GM23248 (cell line): ENCODE measurements around the gene DKC1. TPM values are rescaled to one million over a fixed set of nuclear protein-coding genes. Genes with fewer than 3 reads are reported as not detected.

ENCODE experiments used
- DNase-seq: peaks from one replicate; pipeline ENCODE4 v3.0.0-alpha.2; 2015
- H2AFZ ChIP-seq: fragments of 200-600 bp; sonication (generic); 2 replicates; pipeline ENCODE4 v1.6.1; 2016; ENCODE audit warnings: antibody characterized with exemption
- H3F3A ChIP-seq: fragments of 200-600 bp; sonication (generic); 2 replicates; pipeline ENCODE4 v1.6.1; 2016; ENCODE audit warnings: mild to moderate bottlenecking, antibody characterized with exemption, mixed run types; ENCODE audit not compliant: insufficient read depth
- H3K27ac ChIP-seq: fragments of 200-600 bp; sonication (generic); 2 replicates; pipeline ENCODE4 v1.5.1; 2016; ENCODE audit warnings: mild to moderate bottlenecking
- H3K27me3 ChIP-seq: fragments of 200-600 bp; sonication (generic); replicated peaks from 2 replicates; pipeline ENCODE4 v1.6.1; 2016; ENCODE audit warnings: mild to moderate bottlenecking; ENCODE audit not compliant: insufficient read depth
- H3K36me3 ChIP-seq: fragments of 200-600 bp; sonication (generic); 2 replicates; pipeline ENCODE4 v1.6.1; 2016; ENCODE audit warnings: low read depth, mild to moderate bottlenecking
- H3K4me1 ChIP-seq: fragments of 200-600 bp; sonication (generic); 2 replicates; pipeline ENCODE4 v1.6.1; 2016; ENCODE audit warnings: mild to moderate bottlenecking; ENCODE audit not compliant: insufficient read depth
- H3K4me2 ChIP-seq: fragments of 200-600 bp; sonication (generic); one replicate; pipeline ENCODE4 v1.6.1; 2016; ENCODE audit warnings: mild to moderate bottlenecking; ENCODE audit not compliant: unreplicated experiment
- H3K4me3 ChIP-seq: fragments of 200-600 bp; sonication (generic); 2 replicates; pipeline ENCODE4 v1.5.1; 2016; ENCODE audit warnings: mild to moderate bottlenecking
- H3K79me2 ChIP-seq: fragments of 200-600 bp; sonication (generic); 2 replicates; pipeline ENCODE4 v1.6.1; 2016; ENCODE audit warnings: mild to moderate bottlenecking; ENCODE audit not compliant: insufficient read depth
- H3K9ac ChIP-seq: fragments of 200-600 bp; sonication (generic); 2 replicates; pipeline ENCODE4 v1.6.1; 2016; ENCODE audit warnings: mild to moderate bottlenecking
- H3K9me2 ChIP-seq: fragments of 200-600 bp; sonication (generic); 2 replicates; pipeline ENCODE4 v1.6.1; 2016; ENCODE audit warnings: mixed run types, mild to moderate bottlenecking, moderate library complexity; ENCODE audit not compliant: insufficient read depth
- H3K9me3 ChIP-seq: fragments of 200-600 bp; sonication (generic); one replicate; pipeline ENCODE4 v1.6.1; 2017; ENCODE audit warnings: low read depth
- H4K20me1 ChIP-seq: fragments of 200-600 bp; sonication (generic); 2 replicates; pipeline ENCODE4 v1.6.0; 2016; ENCODE audit not compliant: insufficient read depth
- EZH2 ChIP-seq: fragments of 200-600 bp; sonication (generic); IDR thresholded peaks from 2 replicates; pipeline ENCODE4 v1.6.1; 2018; ENCODE audit warnings: antibody characterized with exemption, mild to moderate bottlenecking; ENCODE audit not compliant: insufficient read depth, poor library complexity, severe bottlenecking
- EZH2phosphoT487 ChIP-seq: fragments of 200-600 bp; sonication (generic); IDR thresholded peaks from 2 replicates; pipeline ENCODE4 v1.6.1; 2018; ENCODE audit warnings: antibody characterized with exemption, moderate library complexity, mild to moderate bottlenecking, low read depth; ENCODE audit not compliant: insufficient read depth
- WGBS, 2 experiments: methylation state at CpG; one replicate each; pipeline ENCODE4 v1.1.6; 2015 to 2017; ENCODE audit warnings: low lambda C conversion rate in 2 of 2, low coverage in 1 of 2; ENCODE audit errors: missing lambda C conversion rate in 2 of 2; 5-methylcytosine and 5-hydroxymethylcytosine counted together
- in situ Hi-C: fragments of 300-500 bp; cut with MboI; formaldehyde crosslinking; loops from 2 replicates; pipeline ENCODE4 v1.15.0; 2020
- polyA plus RNA-seq: library from polyadenylated mRNA; unstranded; fragments of >200 nt; fragmentation: Nextera tagmentation; extraction: Ambion mirVana; gene quantifications from 2 replicates; pipeline ENCODE4 v1.2.1, GENCODE V29; 2016
- total RNA-seq: library from RNA; depleted of rRNA; stranded (reverse); fragments of >200 nt; shearing (Covaris generic); gene quantifications from 2 replicates; pipeline ENCODE4 v1.2.3, GENCODE V29; 2014

Gene DKC1
- total and polyA plus RNA-seq, 2 experiments from 2014 or later = 40.1 to 42.9 TPM

GRCh38 chrX:154729439-154729838 is 33.2 kb upstream of the DKC1 start:
- Histone ChIP-seq H3K27me3 (no peaks in the 10 kb centered on the region), H3K4me2 (peak overlapping the region; percentile 28), H3K9me3 (no peaks in the 10 kb centered on the region), H3K79me2 (no peaks in the 10 kb centered on the region), H3K4me3 (no peak overlapping the region), H3K9me2 (no peaks in the 10 kb centered on the region), H2AFZ (no peak overlapping the region), H3K36me3 (no peaks in the 10 kb centered on the region), H3K27ac (peak overlapping the region; percentile 15; the same call in 1 of the 2 replicates), H3K4me1 (peaks cover 60% of the 10 kb centered on the region), H3K9ac (no peak overlapping the region), H3F3A (peaks cover 56% of the 10 kb centered on the region), H4K20me1 (no peaks in the 10 kb centered on the region)
- 55 to 63% methylated on average over 3 of the region's 3 CpGs for WGBS, 2 experiments
- no peak for TF ChIP-seq EZH2
- no peak for TF ChIP-seq EZH2phosphoT487
- peak; percentile 34 for DNase-seq
- in situ Hi-C loops = no loop called here

GRCh38 chrX:154730253-154730891 is 32.3 kb upstream of the DKC1 start:
- no peaks in the 10 kb centered on the region for H3K9me3 ChIP-seq
- peak overlapping the region; percentile 15; the same call in 1 of the 2 replicates for H3K27ac ChIP-seq
- DNase-seq = peak; percentile 72
- no peaks in the 10 kb centered on the region for H3K27me3 ChIP-seq
- peaks cover 69% of the 10 kb centered on the region for H3K4me1 ChIP-seq
- H3K9ac ChIP-seq = no peak overlapping the region
- no peak overlapping the region for H2AFZ ChIP-seq
- TF ChIP-seq EZH2phosphoT487 = no peak
- TF ChIP-seq EZH2 = no peak
- H3K79me2 ChIP-seq = no peaks in the 10 kb centered on the region
- in situ Hi-C loops = no loop called here
- peaks cover 65% of the 10 kb centered on the region for H3F3A ChIP-seq
- peak overlapping the region; percentile 42 for H3K4me2 ChIP-seq
- H3K36me3 ChIP-seq = no peaks in the 10 kb centered on the region
- H3K4me3 ChIP-seq = no peak overlapping the region
- WGBS, 2 experiments = 31 to 43% methylated on average over 5 to 6 of the region's 6 CpGs
- H4K20me1 ChIP-seq = no peaks in the 10 kb centered on the region
- H3K9me2 ChIP-seq = no peaks in the 10 kb centered on the region

- Histone ChIP-seq H3K4me3 (no peak overlapping the region), H3K9me3 (no peaks in the 10 kb centered on the region), H3F3A (peaks cover 67% of the 10 kb centered on the region), H3K27me3 (no peaks in the 10 kb centered on the region), H4K20me1 (no peaks in the 10 kb centered on the region), H3K4me2 (no peak overlapping the region), H3K9me2 (no peaks in the 10 kb centered on the region), H2AFZ (no peak overlapping the region), H3K79me2 (no peaks in the 10 kb centered on the region), H3K36me3 (no peaks in the 10 kb centered on the region), H3K27ac (no peak overlapping the region), H3K4me1 (peaks cover 77% of the 10 kb centered on the region), H3K9ac (no peak overlapping the region)
- 96 to 98% methylated on average over 5 of the region's 5 CpGs for WGBS, 2 experiments
- no peak for DNase-seq
- TF ChIP-seq EZH2 (no peak), EZH2phosphoT487 (no peak)
- in situ Hi-C loops = no loop called here
Observed at GRCh38 chrX:154731184-154731583, 31.5 kb upstream of the DKC1 start.

GRCh38 chrX:154731881-154732280 is 30.8 kb upstream of the DKC1 start:
- in situ Hi-C loops = no loop called here
- H3K9me2 ChIP-seq = no peaks in the 10 kb centered on the region
- TF ChIP-seq EZH2phosphoT487 (no peak), EZH2 (no peak)
- H3K9ac ChIP-seq = no peak overlapping the region
- no peak overlapping the region for H3K27ac ChIP-seq
- H3K79me2 ChIP-seq = no peaks in the 10 kb centered on the region
- H3K4me1 ChIP-seq = peaks cover 82% of the 10 kb centered on the region
- no peaks in the 10 kb centered on the region for H4K20me1 ChIP-seq
- 97 to 100% methylated on average over 5 to 7 of the region's 7 CpGs for WGBS, 2 experiments
- no peak overlapping the region for H3K4me3 ChIP-seq
- peak; percentile 10 for DNase-seq
- H3K4me2 ChIP-seq = no peak overlapping the region
- H3F3A ChIP-seq = peaks cover 60% of the 10 kb centered on the region
- no peaks in the 10 kb centered on the region for H3K9me3 ChIP-seq
- no peaks in the 10 kb centered on the region for H3K36me3 ChIP-seq
- no peaks in the 10 kb centered on the region for H3K27me3 ChIP-seq
- no peak overlapping the region for H2AFZ ChIP-seq
